Measurements from ENCODE around the gene TECRL. TPM values are rescaled to one million over a fixed set of nuclear protein-coding genes. Genes with fewer than 3 reads are reported as not detected.

Gene TECRL
- total RNA-seq, 2 experiments from 2014 or later = not detected

- no peak overlapping the region for H3K4me3 Mint-ChIP-seq
- no peak overlapping the region for H3K27ac Mint-ChIP-seq
- ATAC-seq (no peak), DNase-seq (no peak)
- CTCF ChIA-PET = no interaction called here
- H3K4me1 Mint-ChIP-seq = no peaks in the 10 kb centered on the region
- H3K9me3 Mint-ChIP-seq (ENCODE audit: low read depth) = no peaks in the 10 kb centered on the region
- no peaks in the 10 kb centered on the region for H3K36me3 Mint-ChIP-seq
- no peaks in the 10 kb centered on the region for H3K27me3 Mint-ChIP-seq
Observed at GRCh38 chr4:64361399-64361740, 47.9 kb downstream of the TECRL start.

- Mint-ChIP-seq H3K27ac (no peak overlapping the region), H3K4me1 (no peaks in the 10 kb centered on the region), H3K27me3 (no peaks in the 10 kb centered on the region), H3K36me3 (no peaks in the 10 kb centered on the region), H3K4me3 (no peak overlapping the region), H3K9me3 (ENCODE audit: low read depth) (no peaks in the 10 kb centered on the region)
- ATAC-seq (no peak), DNase-seq (no peak)
- CTCF ChIA-PET = no interaction called here
Observed at GRCh38 chr4:64360664-64361398, 48.4 kb downstream of the TECRL start.

- CTCF ChIA-PET = no interaction called here
- Mint-ChIP-seq H3K9me3 (ENCODE audit: low read depth) (peaks cover under 1% of the 10 kb centered on the region), H3K27me3 (no peaks in the 10 kb centered on the region), H3K36me3 (no peaks in the 10 kb centered on the region), H3K27ac (no peak overlapping the region), H3K4me1 (no peaks in the 10 kb centered on the region), H3K4me3 (no peak overlapping the region)
- no peak for DNase-seq
- ATAC-seq = no peak
Observed at GRCh38 chr4:64359489-64359888, 49.8 kb downstream of the TECRL start.

- no peak overlapping the region for H3K4me3 Mint-ChIP-seq
- no peak overlapping the region for H3K27ac Mint-ChIP-seq
- ATAC-seq (no peak), DNase-seq (no peak)
- no peaks in the 10 kb centered on the region for H3K36me3 Mint-ChIP-seq
- peaks cover 7% of the 10 kb centered on the region for H3K9me3 Mint-ChIP-seq (ENCODE audit: low read depth)
- H3K27me3 Mint-ChIP-seq = no peaks in the 10 kb centered on the region
- CTCF ChIA-PET = no interaction called here
- no peaks in the 10 kb centered on the region for H3K4me1 Mint-ChIP-seq
Observed at GRCh38 chr4:64353904-64354303, 55.3 kb downstream of the TECRL start.

GRCh38 chr4:64341711-64342110 is 67.5 kb downstream of the TECRL start:
- no peak for ATAC-seq
- no peak for DNase-seq
- CTCF ChIA-PET = no interaction called here
- H3K4me3 Mint-ChIP-seq = no peak overlapping the region
- no peak overlapping the region for H3K27ac Mint-ChIP-seq
- no peaks in the 10 kb centered on the region for H3K4me1 Mint-ChIP-seq
- H3K36me3 Mint-ChIP-seq = no peaks in the 10 kb centered on the region
- no peaks in the 10 kb centered on the region for H3K27me3 Mint-ChIP-seq
- H3K9me3 Mint-ChIP-seq (ENCODE audit: low read depth) = peaks cover 6% of the 10 kb centered on the region

GRCh38 chr4:64340218-64341110 is 68.8 kb downstream of the TECRL start:
- no peak for DNase-seq
- H3K27ac Mint-ChIP-seq = no peak overlapping the region
- no peak for ATAC-seq
- CTCF ChIA-PET = no interaction called here
- H3K9me3 Mint-ChIP-seq (ENCODE audit: low read depth) = peaks cover 6% of the 10 kb centered on the region
- no peaks in the 10 kb centered on the region for H3K36me3 Mint-ChIP-seq
- H3K4me3 Mint-ChIP-seq = no peak overlapping the region
- H3K27me3 Mint-ChIP-seq = no peaks in the 10 kb centered on the region
- H3K4me1 Mint-ChIP-seq = no peaks in the 10 kb centered on the region

GRCh38 chr4:64334964-64335363 is 74.3 kb downstream of the TECRL start:
- H3K27ac Mint-ChIP-seq = no peak overlapping the region
- no peak for ATAC-seq

GRCh38 chr4:64330143-64330542 is 79.1 kb downstream of the TECRL start:
- Mint-ChIP-seq H3K4me1 (no peaks in the 10 kb centered on the region), H3K9me3 (ENCODE audit: low read depth) (peaks cover 6% of the 10 kb centered on the region), H3K4me3 (no peak overlapping the region), H3K27ac (no peak overlapping the region), H3K27me3 (no peaks in the 10 kb centered on the region), H3K36me3 (no peaks in the 10 kb centered on the region)
- CTCF ChIA-PET = no interaction called here
- DNase-seq = no peak
- no peak for ATAC-seq

More at GRCh38 chr4:64334964-64335363, 74.3 kb downstream of the TECRL start:
- Mint-ChIP-seq H3K4me1 (no peaks in the 10 kb centered on the region), H3K27me3 (no peaks in the 10 kb centered on the region), H3K36me3 (no peaks in the 10 kb centered on the region), H3K9me3 (ENCODE audit: low read depth) (peaks cover 7% of the 10 kb centered on the region), H3K4me3 (no peak overlapping the region)
- no peak for DNase-seq
- CTCF ChIA-PET = no interaction called here

GRCh38 chr4:64327237-64327636 is 82.0 kb downstream of the TECRL start:
- H3K27me3 Mint-ChIP-seq = no peaks in the 10 kb centered on the region
- H3K4me1 Mint-ChIP-seq = no peaks in the 10 kb centered on the region
- no peak for DNase-seq
- H3K9me3 Mint-ChIP-seq (ENCODE audit: low read depth) = peaks cover 8% of the 10 kb centered on the region
- no peak for ATAC-seq
- H3K36me3 Mint-ChIP-seq = no peaks in the 10 kb centered on the region
- CTCF ChIA-PET = no interaction called here
- no peak overlapping the region for H3K4me3 Mint-ChIP-seq
- H3K27ac Mint-ChIP-seq = no peak overlapping the region

- H3K36me3 Mint-ChIP-seq = no peaks in the 10 kb centered on the region
Observed at GRCh38 chr4:64326507-64326906, 82.7 kb downstream of the TECRL start.

GRCh38 chr4:64306255-64306565 is 103.0 kb downstream of the TECRL start:
- peaks cover 12% of the 10 kb centered on the region for H3K9me3 Mint-ChIP-seq (ENCODE audit: low read depth)
- no peak for ATAC-seq
- no peaks in the 10 kb centered on the region for H3K36me3 Mint-ChIP-seq
- H3K4me3 Mint-ChIP-seq = no peak overlapping the region
- no peaks in the 10 kb centered on the region for H3K27me3 Mint-ChIP-seq
- H3K27ac Mint-ChIP-seq = no peak overlapping the region
- CTCF ChIA-PET = no interaction called here
- H3K4me1 Mint-ChIP-seq = no peaks in the 10 kb centered on the region
- no peak for DNase-seq

More at GRCh38 chr4:64326507-64326906, 82.7 kb downstream of the TECRL start:
- Mint-ChIP-seq H3K27me3 (no peaks in the 10 kb centered on the region), H3K9me3 (ENCODE audit: low read depth) (peaks cover 9% of the 10 kb centered on the region), H3K27ac (no peak overlapping the region), H3K4me1 (no peaks in the 10 kb centered on the region), H3K4me3 (no peak overlapping the region)
- no peak for DNase-seq
- CTCF ChIA-PET = no interaction called here
- ATAC-seq = no peak

GRCh38 chr4:64305565-64306254 is 103.5 kb downstream of the TECRL start:
- no peaks in the 10 kb centered on the region for H3K27me3 Mint-ChIP-seq
- no peaks in the 10 kb centered on the region for H3K4me1 Mint-ChIP-seq
- no peaks in the 10 kb centered on the region for H3K36me3 Mint-ChIP-seq
- ATAC-seq = no peak
- no peak overlapping the region for H3K27ac Mint-ChIP-seq
- H3K4me3 Mint-ChIP-seq = no peak overlapping the region
- CTCF ChIA-PET = no interaction called here
- peaks cover 12% of the 10 kb centered on the region for H3K9me3 Mint-ChIP-seq (ENCODE audit: low read depth)
- no peak for DNase-seq

- Mint-ChIP-seq H3K36me3 (no peaks in the 10 kb centered on the region), H3K27me3 (no peaks in the 10 kb centered on the region), H3K27ac (no peak overlapping the region), H3K9me3 (ENCODE audit: low read depth) (no peaks in the 10 kb centered on the region), H3K4me3 (no peak overlapping the region), H3K4me1 (no peaks in the 10 kb centered on the region)
- DNase-seq (no peak), ATAC-seq (no peak)
- CTCF ChIA-PET = no interaction called here
Observed at GRCh38 chr4:64272432-64272831, 136.8 kb downstream of the TECRL start.

GRCh38 chr4:64271601-64272081 is 137.6 kb downstream of the TECRL start:
- DNase-seq = no peak
- no peaks in the 10 kb centered on the region for H3K27me3 Mint-ChIP-seq
- no peak for ATAC-seq
- H3K4me3 Mint-ChIP-seq = no peak overlapping the region
- no peaks in the 10 kb centered on the region for H3K36me3 Mint-ChIP-seq
- CTCF ChIA-PET = no interaction called here
- no peaks in the 10 kb centered on the region for H3K9me3 Mint-ChIP-seq (ENCODE audit: low read depth)
- no peaks in the 10 kb centered on the region for H3K4me1 Mint-ChIP-seq
- no peak overlapping the region for H3K27ac Mint-ChIP-seq
